ENCODE measurements around the gene RBFOX2. TPM values are rescaled to one million over a fixed set of nuclear protein-coding genes. Genes with fewer than 3 reads are reported as not detected.

The RBFOX2 gene
- total and polyA plus RNA-seq, 10 of the 15 experiments (the other 5 are each of a cell fraction or from before 2014, with no cell fraction given) = 0.01 to 2.7 (median 0.17) TPM; not detected in 4

GRCh38 chr22:35834061-35834460 is 194.6 kb downstream of the RBFOX2 start:
- FAIRE-seq (no peak), DNase-seq (ENCODE audit: low read depth, low spot score) (no peak), ATAC-seq (no peak)
- Histone ChIP-seq H4K20me1 (ENCODE audit: control insufficient read depth, insufficient read depth) (no peaks in the 10 kb centered on the region), H3K4me1 (ENCODE audit: control insufficient read depth, insufficient read depth, low read length) (no peaks in the 10 kb centered on the region), H3K4me2 (ENCODE audit: control insufficient read depth, insufficient read depth) (no peak overlapping the region), H3K36me3 (ENCODE audit: control insufficient read depth in 2 of 2, insufficient read depth in 2 of 2, low read length in 1 of 2) (no peaks in the 10 kb centered on the region), H3K27ac (ENCODE audit: control insufficient read depth, insufficient read depth) (no peak overlapping the region), H3K4me3 (no peak overlapping the region), H3K9me3 (replicated peaks; ENCODE audit: control insufficient read depth, insufficient read depth, low read length) (no peaks in the 10 kb centered on the region), H3K79me2 (ENCODE audit: control insufficient read depth, insufficient read depth, low read length) (no peaks in the 10 kb centered on the region), H3K9ac (ENCODE audit: control insufficient read depth, insufficient read depth, low read length) (no peak overlapping the region), H2AFZ (ENCODE audit: control insufficient read depth, low read depth, low read length) (no peak overlapping the region), H3K27me3 (replicated peaks in 1 of 2; ENCODE audit: control insufficient read depth in 2 of 2, insufficient read depth in 2 of 2, low read length in 1 of 2) (peaks cover 0 to 3% of the 10 kb centered on the region in 2 experiments; a peak in 1 of 4 replicates)
- no TSS peak for BruUV-seq (replicated peaks)
- ChIA-PET POLR2A (interaction anchor here (0.6 kb wide), 1 partner anchor 863 kb away, joined by 8 read pairs; no protein-coding TSS in a partner anchor), RAD21 (ENCODE audit: unreplicated experiment) (no interaction called here), CTCF (no interaction called here), SMC1A (ENCODE audit: uncharacterized antibody, unreplicated experiment) (no interaction called here)
- intact Hi-C loops (cut with micrococcal nuclease; ENCODE audit: unreplicated experiment) = no loop called here
- 17% methylated on average over 3 of the region's 3 CpGs for WGBS (ENCODE audit: insufficient coverage, insufficient replicate concordance, low lambda C conversion rate, missing lambda C conversion rate)
- in situ Hi-C loops (cut with MboI) = no loop called here
- no peak for TF ChIP-seq NR2C2 (IDR thresholded peaks at IDR 0.05; ENCODE audit: borderline replicate concordance, control insufficient read depth, insufficient read length, low read depth)
- no peak for TF ChIP-seq ZNF207 (IDR thresholded peaks at IDR 0.05; ENCODE audit: borderline replicate concordance)
- no peak for TF ChIP-seq JUND (IDR thresholded peaks at IDR 0.05; ENCODE audit: low read depth, low read length)
- no peak for TF ChIP-seq CBFB (IDR thresholded peaks at IDR 0.05; ENCODE audit: low read depth)
- no peak for TF ChIP-seq BRCA1 (IDR thresholded peaks at IDR 0.05; ENCODE audit: low read depth, low read length)
- no peak for TF ChIP-seq BMI1 (IDR thresholded peaks at IDR 0.05; ENCODE audit: borderline replicate concordance)
- TF ChIP-seq CBX5 (IDR thresholded peaks at IDR 0.05; ENCODE audit: low read depth) = no peak
- no peak for TF ChIP-seq ZBTB33 (IDR thresholded peaks at IDR 0.05)
- no peak for TF ChIP-seq MTA3 (IDR thresholded peaks at IDR 0.05; ENCODE audit: borderline replicate concordance, low read length)
- no peak for TF ChIP-seq HCFC1 (IDR thresholded peaks at IDR 0.05; ENCODE audit: low read length)
- TF ChIP-seq BCLAF1 (IDR thresholded peaks at IDR 0.05) = no peak
- no peak for TF ChIP-seq STAT1 (conservative IDR thresholded peaks at IDR 0.05)
- no peak for TF ChIP-seq MEF2B (IDR thresholded peaks at IDR 0.05; ENCODE audit: partially characterized antibody, poor library complexity, severe bottlenecking)
- TF ChIP-seq CBX3 (IDR thresholded peaks at IDR 0.05; ENCODE audit: borderline replicate concordance, low read depth) = no peak
- TF ChIP-seq E4F1 (IDR thresholded peaks at IDR 0.05; ENCODE audit: borderline replicate concordance, partially characterized antibody) = no peak
- no peak for TF ChIP-seq SREBF2 (IDR thresholded peaks at IDR 0.05; ENCODE audit: low read length)
- no peak for TF ChIP-seq USF1 (IDR thresholded peaks at IDR 0.05; ENCODE audit: borderline replicate concordance, extremely low read length, insufficient read depth, low read depth, low read length)
- TF ChIP-seq ESRRA (IDR thresholded peaks at IDR 0.05; ENCODE audit: low read length) = no peak

Data from GM12878 (cell line).